B cell (primary cell): ENCODE data around the gene SNTA1. TPM values are rescaled to one million over a fixed set of nuclear protein-coding genes. Genes with fewer than 3 reads are reported as not detected.
"Not testable (repeated sequence)": the region's sequence is repeated elsewhere in the genome, so short reads cannot be mapped to it uniquely, and the experiment has no call there.

Source experiments
- ATAC-seq: fragments of 200-7000 bp; cut with Tn5 transposase; one replicate; pipeline ENCODE4 v1.10.0; 2021; ENCODE audit warnings: low read depth, mild to moderate bottlenecking, moderate number of reproducible peaks, moderate library complexity
- CTCF ChIA-PET: fragments of 350-600 bp; sonication (Branson Sonifier 250); formaldehyde crosslinking; loops from one replicate; lab custom pipeline; 2021; ENCODE audit warnings: antibody characterized with exemption, inconsistent platforms; lab: Charles Lee
- POLR2A ChIA-PET: fragments of 350-600 bp; sonication (Branson Sonifier 250); formaldehyde crosslinking; loops from one replicate; lab custom pipeline; 2021; ENCODE audit warnings: antibody characterized with exemption; lab: Charles Lee
- DNase-seq: peaks from one replicate; pipeline ENCODE4 v3.0.0; 2013
- H2AFZ ChIP-seq: 2 replicates; pipeline ENCODE4 v1.6.1; 2012; ENCODE audit warnings: mild to moderate bottlenecking, low read depth, low read length; ENCODE audit not compliant: insufficient read depth, poor library complexity, severe bottlenecking
- H3K27ac ChIP-seq, 2 donors: 1 replicate in 1 of 2; 2 replicates in 1 of 2; pipeline ENCODE4 v1.5.1; 2012 to 2013; ENCODE audit warnings: low read length in 2 of 2, mild to moderate bottlenecking in 2 of 2, moderate library complexity in 1 of 2
- H3K27me3 ChIP-seq, 4 experiments: fragments of 200-600 bp in 1 of 4; sonication (generic) in 1 of 4; replicated peaks in 1 of 4; 1 replicate in 2 of 4; 2 replicates in 2 of 4; pipeline versions ENCODE4 v1.6.1 to v1.7.0; 2013 to 2016; ENCODE audit warnings: low read length in 3 of 4, mild to moderate bottlenecking in 2 of 4, mixed read lengths in 1 of 4, moderate library complexity in 1 of 4; ENCODE audit not compliant: insufficient read depth in 4 of 4, control insufficient read depth in 3 of 4; ENCODE audit errors: control extremely low read depth in 1 of 4
- H3K36me3 ChIP-seq, 2 experiments: replicated peaks in 1 of 2; 1 replicate in 1 of 2; 2 replicates in 1 of 2; pipeline versions ENCODE4 v1.6.1 to v1.7.1; 2013; ENCODE audit warnings: low read length in 1 of 2; ENCODE audit not compliant: insufficient read depth in 2 of 2, control insufficient read depth in 1 of 2; ENCODE audit errors: control extremely low read depth in 1 of 2, extremely low read depth in 1 of 2
- H3K4me1 ChIP-seq, 2 donors: fragments of 200-600 bp in 1 of 2; sonication (generic) in 1 of 2; 1 replicate in 1 of 2; 2 replicates in 1 of 2; pipeline versions ENCODE4 v1.5.1 to v1.6.1; 2013 to 2017; ENCODE audit warnings: low read length in 2 of 2; ENCODE audit not compliant: control insufficient read depth in 2 of 2, insufficient read depth in 2 of 2
- H3K4me2 ChIP-seq: replicated peaks from 2 replicates; pipeline ENCODE3; 2012; ENCODE audit warnings: mild to moderate bottlenecking, low read depth, low read length; ENCODE audit not compliant: poor library complexity, severe bottlenecking
- H3K4me3 ChIP-seq, 5 experiments: fragments of 200-600 bp in 1 of 5; sonication (generic) in 1 of 5; 1 replicate in 3 of 5; 2 replicates in 2 of 5; pipeline versions ENCODE4 v1.5.1 to v1.7.0; 2011 to 2016; ENCODE audit warnings: low read length in 4 of 5, mild to moderate bottlenecking in 4 of 5, low read depth in 2 of 5, control low read depth in 1 of 5, moderate library complexity in 1 of 5; ENCODE audit not compliant: insufficient read depth in 1 of 5; ENCODE audit errors: control extremely low read depth in 1 of 5, extremely low read depth in 1 of 5
- H3K79me2 ChIP-seq: fragments of 200-600 bp; sonication (generic); one replicate; pipeline ENCODE4 v1.6.0; 2016; ENCODE audit warnings: low read length; ENCODE audit not compliant: control insufficient read depth, insufficient read depth
- H3K9ac ChIP-seq: fragments of 200-600 bp; sonication (generic); 2 replicates; pipeline ENCODE4 v1.6.1; 2017; ENCODE audit warnings: mild to moderate bottlenecking, low read length, moderate library complexity
- H3K9me3 ChIP-seq, 3 donors: one replicate each; pipeline versions ENCODE4 v1.6.1 to v1.7.1; 2013; ENCODE audit warnings: low read length in 2 of 3; ENCODE audit not compliant: control insufficient read depth in 2 of 3, insufficient read depth in 1 of 3; ENCODE audit errors: control extremely low read depth in 1 of 3
- H4K20me1 ChIP-seq: 2 replicates; pipeline ENCODE4 v1.6.0; 2012; ENCODE audit warnings: mild to moderate bottlenecking, low read length; ENCODE audit not compliant: insufficient read depth, control insufficient read depth, poor library complexity, severe bottlenecking
- H3K27ac Mint-ChIP-seq: one replicate; pipeline ENCODE4 v1.8.0; 2021; ENCODE audit warnings: mixed read lengths
- H3K27me3 Mint-ChIP-seq: one replicate; pipeline ENCODE4 v1.8.0; 2021; ENCODE audit warnings: mixed read lengths
- H3K4me1 Mint-ChIP-seq: one replicate; pipeline ENCODE4 v1.8.0; 2021; ENCODE audit warnings: mixed read lengths
- H3K4me3 Mint-ChIP-seq: one replicate; pipeline ENCODE4 v1.8.0; 2021; ENCODE audit warnings: mixed read lengths
- H3K9me3 Mint-ChIP-seq: one replicate; pipeline ENCODE4 v1.8.0; 2022; ENCODE audit warnings: mixed read lengths; ENCODE audit not compliant: insufficient read depth
- EZH2 ChIP-seq: IDR thresholded peaks from 2 replicates; pipeline ENCODE4 v1.6.1; 2012; ENCODE audit warnings: borderline replicate concordance, low read depth, mild to moderate bottlenecking, moderate library complexity, low read length; ENCODE audit not compliant: insufficient read depth, poor library complexity, severe bottlenecking
- whole genome bisulfite sequencing: methylation state at CpG from one replicate; pipeline ENCODE4 v1.1.5; 2013; ENCODE audit warnings: missing lambda C conversion rate; ENCODE audit not compliant: insufficient coverage; 5-methylcytosine and 5-hydroxymethylcytosine counted together
- intact Hi-C: fragments of 100-400 bp; cut with micrococcal nuclease; formaldehyde crosslinking; loops from one replicate; pipeline ENCODE4 v1.10.0; 2022
- polyA plus RNA-seq: library from polyadenylated mRNA; depleted of rRNA; stranded (reverse); fragments of >200 nt; gene quantifications from 2 replicates; pipeline ENCODE4 v1.2.3, GENCODE V29; 2012
- total RNA-seq, 2 donors: library from RNA; stranded (reverse); fragments of 120-200 nt in 1 of 2; gene quantifications; 1 replicate in 1 of 2; 2 replicates in 1 of 2; pipeline versions ENCODE4 v1.2.3 to v1.2.4, GENCODE V29; 2013 to 2022
- TF ChIP-seq, protein P1 (sequence below): fragments of 200-600 bp; IDR thresholded peaks from one replicate; pipeline ENCODE4 v1.8.0; 2022; ENCODE audit warnings: antibody characterized with exemption, mild to moderate bottlenecking

Gene SNTA1
- total and polyA plus RNA-seq, 2 donors (not counting 1 experiment from before 2014, with no cell fraction given), result 7.0 to 9.9 TPM

DNA sequence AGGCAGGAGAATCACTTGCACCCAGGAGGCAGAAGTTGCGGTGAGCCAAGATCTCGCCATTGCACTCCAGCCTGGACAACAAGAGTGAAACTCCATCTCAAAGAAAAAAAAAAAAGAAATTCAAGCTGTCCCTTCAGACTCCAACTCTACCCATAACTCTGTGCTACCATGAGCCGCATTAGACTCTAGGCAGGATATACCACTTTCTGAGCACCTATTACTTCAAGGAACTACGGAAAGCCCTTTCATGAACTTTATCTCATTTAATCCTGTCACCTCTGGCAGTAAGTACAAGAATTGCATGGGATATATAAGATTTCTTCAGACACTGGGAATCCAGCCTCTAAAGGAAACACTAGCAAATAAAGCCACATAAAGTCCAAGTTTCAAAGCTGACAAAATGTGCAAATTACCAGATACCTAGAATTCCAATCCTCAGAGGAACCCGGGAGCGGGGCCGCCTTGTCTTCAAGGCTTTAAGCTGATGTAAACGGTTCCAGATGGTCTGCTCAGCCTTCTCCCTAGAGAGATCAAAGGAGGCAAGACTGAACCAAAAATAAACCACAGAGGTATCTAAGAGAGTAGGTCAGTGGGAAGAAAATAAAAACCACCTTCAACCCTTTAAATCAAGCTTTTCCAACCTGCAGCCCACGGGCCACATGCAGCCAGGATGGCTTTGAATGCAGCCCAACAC is 51.7 kb downstream of the SNTA1 start:
- CTCF ChIA-PET, result interaction anchor here (0.6 to 1.6 kb wide), 2 partner anchors 79 to 276 kb away, joined by 3 to 4 read pairs; no protein-coding TSS in a partner anchor
- H3K4me3 ChIP-seq, result no peak overlapping the region
- H3K9me3 ChIP-seq, result no peaks in the 10 kb centered on the region
- H3K4me1 Mint-ChIP-seq, result peaks cover 18% of the 10 kb centered on the region
- no peak overlapping the region for H3K27ac ChIP-seq
- no peak overlapping the region for H3K4me2 ChIP-seq
- no peak overlapping the region for H3K27ac Mint-ChIP-seq
- 100% methylated on average over 1 of the region's 9 CpGs for WGBS
- H2AFZ ChIP-seq, result no peak overlapping the region
- TF ChIP-seq, protein P1, sequence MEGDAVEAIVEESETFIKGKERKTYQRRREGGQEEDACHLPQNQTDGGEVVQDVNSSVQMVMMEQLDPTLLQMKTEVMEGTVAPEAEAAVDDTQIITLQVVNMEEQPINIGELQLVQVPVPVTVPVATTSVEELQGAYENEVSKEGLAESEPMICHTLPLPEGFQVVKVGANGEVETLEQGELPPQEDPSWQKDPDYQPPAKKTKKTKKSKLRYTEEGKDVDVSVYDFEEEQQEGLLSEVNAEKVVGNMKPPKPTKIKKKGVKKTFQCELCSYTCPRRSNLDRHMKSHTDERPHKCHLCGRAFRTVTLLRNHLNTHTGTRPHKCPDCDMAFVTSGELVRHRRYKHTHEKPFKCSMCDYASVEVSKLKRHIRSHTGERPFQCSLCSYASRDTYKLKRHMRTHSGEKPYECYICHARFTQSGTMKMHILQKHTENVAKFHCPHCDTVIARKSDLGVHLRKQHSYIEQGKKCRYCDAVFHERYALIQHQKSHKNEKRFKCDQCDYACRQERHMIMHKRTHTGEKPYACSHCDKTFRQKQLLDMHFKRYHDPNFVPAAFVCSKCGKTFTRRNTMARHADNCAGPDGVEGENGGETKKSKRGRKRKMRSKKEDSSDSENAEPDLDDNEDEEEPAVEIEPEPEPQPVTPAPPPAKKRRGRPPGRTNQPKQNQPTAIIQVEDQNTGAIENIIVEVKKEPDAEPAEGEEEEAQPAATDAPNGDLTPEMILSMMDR, result no peak
- TF ChIP-seq EZH2, result no peak
- H3K9me3 Mint-ChIP-seq, result no peaks in the 10 kb centered on the region
- no peak for DNase-seq
- H3K9ac ChIP-seq, result no peak overlapping the region
- no peak for ATAC-seq
- intact Hi-C loops, result loop anchor here (5.0 kb wide), 1 partner anchor 260 kb away; no protein-coding TSS in a partner anchor
- no peak overlapping the region for H3K4me3 Mint-ChIP-seq
- peaks cover 11% of the 10 kb centered on the region for H4K20me1 ChIP-seq
- H3K4me1 ChIP-seq, result no peaks in the 10 kb centered on the region
- POLR2A ChIA-PET, result no interaction called here
- H3K27me3 ChIP-seq, result no peaks in the 10 kb centered on the region
- H3K36me3 ChIP-seq, result peaks cover 0 to 62% of the 10 kb centered on the region in 2 experiments
- H3K79me2 ChIP-seq, result peaks cover 11% of the 10 kb centered on the region
- no peaks in the 10 kb centered on the region for H3K27me3 Mint-ChIP-seq

DNA sequence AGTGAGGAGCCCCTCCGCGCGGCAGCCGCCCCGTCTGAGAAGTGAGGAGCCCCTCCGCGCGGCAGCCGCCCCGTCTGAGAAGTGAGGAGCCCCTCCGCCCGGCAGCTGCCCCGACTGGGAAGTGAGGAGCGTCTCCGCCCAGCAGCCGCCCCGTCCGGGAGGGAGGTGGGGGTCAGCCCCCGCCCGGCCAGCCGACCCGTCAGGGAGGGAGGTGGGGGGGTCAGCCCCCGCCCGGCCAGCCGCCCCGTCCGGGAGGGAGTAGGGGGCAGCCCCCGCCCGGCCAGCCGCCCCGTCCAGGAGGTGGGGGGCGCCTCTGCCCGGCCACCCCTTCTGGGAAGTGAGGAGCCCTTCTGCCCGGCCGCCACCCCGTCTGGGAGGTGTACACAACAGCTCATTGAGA is 54.2 kb downstream of the SNTA1 start:
- H3K4me3 Mint-ChIP-seq, H3K9me3 ChIP-seq, H3K4me2 ChIP-seq, H3K4me1 Mint-ChIP-seq, H3K4me1 ChIP-seq, DNase-seq, H3K27me3 Mint-ChIP-seq, intact Hi-C loops, CTCF ChIA-PET, ATAC-seq, POLR2A ChIA-PET, H3K27ac ChIP-seq, H2AFZ ChIP-seq, H3K9ac ChIP-seq, H4K20me1 ChIP-seq, H3K27ac Mint-ChIP-seq, H3K27me3 ChIP-seq, H3K4me3 ChIP-seq, H3K9me3 Mint-ChIP-seq, H3K79me2 ChIP-seq: not testable (repeated sequence)
- peaks cover 3 to 66% of the 10 kb centered on the region in 2 experiments for H3K36me3 ChIP-seq
- over 99% methylated on average over 30 of the region's 36 CpGs for WGBS
